ENCODE measurements around the gene PCSK2. TPM values are rescaled to one million over a fixed set of nuclear protein-coding genes. Genes with fewer than 3 reads are reported as not detected.

The PCSK2 gene
- polyA plus RNA-seq, 1 donor from 2014 or later = 27.9 TPM

GRCh38 chr20:17315407-17316231 lies 88.8 kb downstream of the PCSK2 start:
- Histone ChIP-seq H3K4me2 (ENCODE audit: low read length) (no peak overlapping the region), H2AFZ (ENCODE audit: low read depth, low read length) (no peak overlapping the region), H3K9ac (ENCODE audit: low read length) (no peak overlapping the region)

More at GRCh38 chr20:17315407-17316231, 88.8 kb downstream of the PCSK2 start:
- TF ChIP-seq CTCF (IDR thresholded peaks at IDR 0.05; ENCODE audit: poor library complexity, severe bottlenecking) (no peak), EP300 (conservative IDR thresholded peaks at IDR 0.05; ENCODE audit: poor library complexity, severe bottlenecking) (no peak), RAD21 (conservative IDR thresholded peaks at IDR 0.05) (no peak), REST (IDR thresholded peaks at IDR 0.05; ENCODE audit: borderline replicate concordance) (no peak), MXI1 (conservative IDR thresholded peaks at IDR 0.05; ENCODE audit: poor library complexity, severe bottlenecking) (no peak), SMC3 (conservative IDR thresholded peaks at IDR 0.05; ENCODE audit: poor library complexity) (no peak), TAF1 (IDR thresholded peaks at IDR 0.05; ENCODE audit: low read depth) (no peak)
- no peaks in the 10 kb centered on the region for H3F3A ChIP-seq (ENCODE audit: insufficient read depth, low read length, poor library complexity, severe bottlenecking)
- no peaks in the 10 kb centered on the region for H3K79me2 ChIP-seq (replicated peaks; ENCODE audit: insufficient read depth, low read length)
- H3K9me2 ChIP-seq (ENCODE audit: insufficient read depth, low read length) = no peaks in the 10 kb centered on the region
- H4K20me1 ChIP-seq (ENCODE audit: insufficient read depth) = no peaks in the 10 kb centered on the region
- no peaks in the 10 kb centered on the region for H3K36me3 ChIP-seq (ENCODE audit: insufficient read depth, low read length)
- no peak overlapping the region for H3K4me3 ChIP-seq (ENCODE audit: low read length)
- H3K27ac ChIP-seq (ENCODE audit: low read length) = no peak overlapping the region
- H3K9me3 ChIP-seq (ENCODE audit: low read length) = no peaks in the 10 kb centered on the region
- H3K27me3 ChIP-seq (ENCODE audit: insufficient read depth, low read depth, low read length) = no peaks in the 10 kb centered on the region
